ENCODE data around the gene ANAPC16.
A peak's percentile ranks its signal among the peaks of the same experiment; 100 is the strongest.

Gene ANAPC16

GRCh38 chr10:72260976-72261783 lies 45.4 kb downstream of the ANAPC16 start:
- no peak for TF ChIP-seq CTCF (IDR thresholded peaks at IDR 0.05; ENCODE audit: low read depth, low read length)
- peak; percentile 60 to 81 for DNase-seq (ENCODE audit: low read depth in 2 of 2)
- H3K4me3 ChIP-seq (replicated peaks in 1 of 2; ENCODE audit: low read depth in 2 of 2, low read length in 2 of 2) = peak overlapping the region; percentile 41 to 42

GRCh38 chr10:72261784-72262404 lies 46.1 kb downstream of the ANAPC16 start:
- no peak for TF ChIP-seq CTCF (IDR thresholded peaks at IDR 0.05; ENCODE audit: low read depth, low read length)
- no peak overlapping the region for H3K4me3 ChIP-seq (replicated peaks in 1 of 2; ENCODE audit: low read depth in 2 of 2, low read length in 2 of 2)
- DNase-seq (ENCODE audit: low read depth in 2 of 2) = no peak

GRCh38 chr10:72263613-72264241 lies 47.9 kb downstream of the ANAPC16 start:
- DNase-seq (ENCODE audit: low read depth in 2 of 2) = peak; percentile 31 to 48
- TF ChIP-seq CTCF (IDR thresholded peaks at IDR 0.05; ENCODE audit: low read depth, low read length) = no peak

GRCh38 chr10:72264536-72264935 lies 48.7 kb downstream of the ANAPC16 start:
- no peak overlapping the region for H3K4me3 ChIP-seq (replicated peaks in 1 of 2; ENCODE audit: low read depth in 2 of 2, low read length in 2 of 2)
- no peak for DNase-seq (ENCODE audit: low read depth in 2 of 2)
- no peak for TF ChIP-seq CTCF (IDR thresholded peaks at IDR 0.05; ENCODE audit: low read depth, low read length)

More at GRCh38 chr10:72263613-72264241, 47.9 kb downstream of the ANAPC16 start:
- no peak overlapping the region for H3K4me3 ChIP-seq (replicated peaks in 1 of 2; ENCODE audit: low read depth in 2 of 2, low read length in 2 of 2)

GRCh38 chr10:72265508-72265907 lies 49.7 kb downstream of the ANAPC16 start:
- TF ChIP-seq CTCF (IDR thresholded peaks at IDR 0.05; ENCODE audit: low read depth, low read length) = no peak
- DNase-seq (ENCODE audit: low read depth in 2 of 2) = no peak
- no peak overlapping the region for H3K4me3 ChIP-seq (replicated peaks in 1 of 2; ENCODE audit: low read depth in 2 of 2, low read length in 2 of 2)

DNA sequence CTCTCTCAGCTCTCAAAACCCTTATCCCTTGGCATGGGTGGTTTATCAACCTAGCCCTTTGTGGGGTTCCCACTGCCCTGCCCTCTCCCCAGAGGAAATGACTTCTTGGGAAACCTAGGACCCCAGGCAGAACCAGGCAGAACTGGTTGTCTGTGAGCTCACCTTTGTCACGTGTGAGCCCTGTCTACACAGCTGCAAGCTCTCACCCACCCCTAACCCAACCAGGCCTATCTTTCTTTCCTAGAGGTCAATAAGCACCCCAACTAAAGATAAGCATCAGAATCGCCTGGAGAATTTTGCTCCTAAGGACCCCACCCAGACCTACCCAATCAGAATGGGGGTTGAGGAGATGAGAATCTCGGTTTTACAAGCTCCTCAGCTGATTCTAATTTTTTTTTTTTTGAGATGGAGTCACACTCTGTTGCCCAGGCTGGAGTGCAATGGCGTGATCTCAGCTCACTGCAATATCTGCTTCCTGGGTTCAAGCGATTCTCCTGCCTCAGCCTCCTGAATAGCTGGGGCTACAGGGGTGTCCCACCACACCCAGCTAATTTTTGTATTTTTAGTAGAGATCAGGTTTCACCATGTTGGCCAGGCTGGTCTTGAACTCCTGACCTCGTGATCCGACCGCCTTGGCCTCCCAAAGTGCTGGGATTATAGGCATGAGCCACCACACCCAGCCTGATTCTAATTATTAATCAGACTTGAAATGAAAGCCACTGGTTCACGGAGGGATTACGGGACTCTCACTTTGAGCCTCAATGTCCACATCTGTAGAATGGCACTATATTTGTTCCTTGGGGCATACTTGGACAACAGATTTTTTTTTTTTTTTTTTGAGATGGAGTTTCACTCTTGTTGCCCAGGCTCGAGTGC lies 50.4 kb downstream of the ANAPC16 start:
- TF ChIP-seq CTCF (IDR thresholded peaks at IDR 0.05; ENCODE audit: low read depth, low read length) = no peak
- no peak overlapping the region for H3K4me3 ChIP-seq (replicated peaks in 1 of 2; ENCODE audit: low read depth in 2 of 2, low read length in 2 of 2)
- no peak for DNase-seq (ENCODE audit: low read depth in 2 of 2)
